Activated effector memory CD4-positive, alpha-beta T cell treated with Interleukin-2 at 50 U/mL for 16 hours (primary cell): Measurements from ENCODE around the gene EME2.
"Not testable (repeated sequence)": the region's sequence is repeated elsewhere in the genome, so short reads cannot be mapped to it uniquely, and the experiment has no call there.

ENCODE experiments used
- DNase-seq: peaks from one replicate; pipeline ENCODE4 v3.0.0-alpha.2; 2020

The EME2 gene

GRCh38 chr16:1792836-1793577 lies 20.4 kb downstream of the EME2 start:
- no peak for DNase-seq

GRCh38 chr16:1793578-1794220 lies 21.1 kb downstream of the EME2 start, which contains the start of gene IGFALS:
IGFALS (minus strand) TSS chr16:1793705; CDS start chr16:1793652, 53 bp downstream.
- DNase-seq = no peak

- no peak for DNase-seq
Observed at GRCh38 chr16:1794221-1794871, 21.7 kb downstream of the EME2 start.

- no peak for DNase-seq
Observed at GRCh38 chr16:1794908-1795666, 22.5 kb downstream of the EME2 start.

GRCh38 chr16:1799263-1799662 lies 26.7 kb downstream of the EME2 start:
- not testable (repeated sequence) for DNase-seq

GRCh38 chr16:1800701-1801100 lies 28.1 kb downstream of the EME2 start:
- DNase-seq = no peak

GRCh38 chr16:1807626-1808025 lies 35.0 kb downstream of the EME2 start:
- DNase-seq = no peak

GRCh38 chr16:1808691-1809090 lies 36.1 kb downstream of the EME2 start:
- DNase-seq = no peak

GRCh38 chr16:1809281-1809801 lies 36.7 kb downstream of the EME2 start:
- no peak for DNase-seq

GRCh38 chr16:1810106-1810505 lies 37.5 kb downstream of the EME2 start:
- no peak for DNase-seq

- DNase-seq = no peak
Observed at GRCh38 chr16:1810536-1810935, 37.9 kb downstream of the EME2 start.

- DNase-seq = peak; percentile 25
Observed at GRCh38 chr16:1812732-1813163, 40.1 kb downstream of the EME2 start.

GRCh38 chr16:1815461-1815860 lies 42.9 kb downstream of the EME2 start:
- DNase-seq = no peak

- no peak for DNase-seq
Observed at GRCh38 chr16:1816396-1817275, 44.0 kb downstream of the EME2 start.

- no peak for DNase-seq
Observed at GRCh38 chr16:1817276-1817589, 44.6 kb downstream of the EME2 start.

- no peak for DNase-seq
Observed at GRCh38 chr16:1817716-1818115, 45.1 kb downstream of the EME2 start.

GRCh38 chr16:1818204-1818872 lies 45.7 kb downstream of the EME2 start:
- DNase-seq = no peak

GRCh38 chr16:1818873-1819525 lies 46.4 kb downstream of the EME2 start:
- no peak for DNase-seq

- DNase-seq = no peak
Observed at GRCh38 chr16:1819611-1820010, 47.0 kb downstream of the EME2 start.

- no peak for DNase-seq
Observed at GRCh38 chr16:1820096-1820945, 47.7 kb downstream of the EME2 start.
